GM21423 (cell line): ENCODE data around the gene CTAGE4.
"Not testable (repeated sequence)": the region's sequence is repeated elsewhere in the genome, so short reads cannot be mapped to it uniquely, and the experiment has no call there.

Experiments
- ATAC-seq: cut with Tn5 transposase; IDR thresholded peaks from one replicate; pipeline ENCODE4 v1.9.1; 2021; ENCODE audit warnings: mild to moderate bottlenecking, moderate library complexity; ENCODE audit not compliant: unreplicated experiment

CTAGE4 gene

DNA sequence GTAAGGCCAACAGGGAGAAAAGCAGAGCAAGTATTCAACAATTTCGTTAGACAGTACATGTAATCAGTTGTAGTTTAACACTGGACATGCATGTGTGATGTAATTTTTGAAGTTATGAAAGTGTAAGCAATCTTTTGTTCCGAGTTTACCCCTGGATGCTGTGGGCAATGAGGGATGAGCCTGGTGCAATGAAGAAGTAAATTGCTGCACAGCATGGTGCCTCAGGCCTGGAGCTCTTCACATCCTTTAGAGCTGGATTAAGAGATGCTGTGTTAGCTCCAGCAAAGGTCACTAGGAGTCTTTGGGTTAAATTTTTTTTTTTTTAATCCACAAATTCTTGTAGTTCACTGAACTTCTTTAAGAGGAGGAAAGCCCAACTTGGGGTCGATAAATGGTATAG is 19.8 kb downstream of the CTAGE4 start:
- not testable (repeated sequence) for ATAC-seq

- not testable (repeated sequence) for ATAC-seq
Measured at GRCh38 chr7:144205306-144205705, 22.0 kb downstream of the CTAGE4 start.

DNA sequence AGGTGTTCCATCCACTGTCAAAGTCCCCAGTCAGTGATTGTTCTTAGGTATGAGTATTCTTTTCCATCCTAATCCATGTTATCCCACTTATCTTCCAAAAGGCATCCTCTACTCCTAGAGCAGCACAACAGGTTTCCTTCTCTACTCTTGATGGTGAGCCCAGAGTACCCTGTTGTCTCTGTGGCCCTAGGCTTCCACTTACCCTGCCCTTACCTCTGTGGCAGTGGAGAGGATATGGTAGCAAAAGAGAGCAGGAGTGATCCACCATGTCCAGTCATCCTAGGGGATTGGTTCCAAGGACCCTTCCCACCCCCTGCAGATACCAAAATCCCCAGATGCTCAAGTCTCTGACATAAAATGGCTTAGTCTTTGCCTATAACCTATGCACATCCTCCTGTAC is 33.9 kb downstream of the CTAGE4 start:
- not testable (repeated sequence) for ATAC-seq

GRCh38 chr7:144218581-144218980 is 35.3 kb downstream of the CTAGE4 start:
- not testable (repeated sequence) for ATAC-seq

- ATAC-seq: not testable (repeated sequence)
Measured at GRCh38 chr7:144219149-144219548, 35.9 kb downstream of the CTAGE4 start.

DNA sequence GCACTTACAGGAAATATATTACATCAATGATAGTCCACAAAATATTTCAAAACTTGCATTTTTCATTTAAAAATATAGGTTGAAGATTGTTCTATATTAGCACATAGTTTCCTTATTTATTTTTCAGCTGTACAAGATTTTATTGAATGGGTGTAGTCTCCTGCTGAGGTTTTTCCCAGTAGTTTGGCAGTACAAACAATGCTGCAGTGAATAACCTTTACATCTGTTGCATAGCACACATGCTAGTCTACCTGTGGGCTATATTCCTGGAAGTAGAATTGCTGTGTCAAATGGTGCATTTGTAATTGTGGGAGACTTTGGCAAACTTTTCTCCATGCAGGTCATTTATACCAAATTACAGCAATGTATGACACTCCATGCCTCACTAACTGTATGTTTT is 37.3 kb downstream of the CTAGE4 start:
- not testable (repeated sequence) for ATAC-seq

- not testable (repeated sequence) for ATAC-seq
Measured at GRCh38 chr7:144223675-144224074, 40.4 kb downstream of the CTAGE4 start.

DNA sequence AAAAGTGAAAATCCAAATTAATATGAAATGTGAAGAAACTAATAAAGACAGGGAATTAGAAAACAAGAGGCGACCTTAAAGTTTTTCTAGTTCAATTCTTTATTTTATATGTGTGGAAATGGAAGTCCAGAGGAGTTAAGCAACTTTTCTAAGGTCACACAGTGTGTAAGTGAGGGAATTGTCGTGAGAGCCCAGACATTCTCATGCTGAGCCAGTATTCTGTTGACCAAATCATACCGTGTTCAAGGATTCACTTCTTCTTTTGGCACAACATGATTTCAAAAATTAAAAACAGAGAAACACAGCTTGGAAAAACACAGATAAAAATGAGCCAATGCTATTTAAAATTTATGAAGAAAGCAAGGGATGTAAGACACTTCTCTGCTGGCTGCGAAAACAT is 43.6 kb downstream of the CTAGE4 start:
- ATAC-seq: not testable (repeated sequence)

GRCh38 chr7:144228810-144229209 is 45.5 kb downstream of the CTAGE4 start:
- ATAC-seq: not testable (repeated sequence)

GRCh38 chr7:144231027-144231426 is 47.8 kb downstream of the CTAGE4 start:
- ATAC-seq: not testable (repeated sequence)

GRCh38 chr7:144233039-144233438 is 49.8 kb downstream of the CTAGE4 start:
- not testable (repeated sequence) for ATAC-seq
